Spleen (tissue), 11 donors: Measurements from ENCODE around the gene LCE6A. TPM values are rescaled to one million over a fixed set of nuclear protein-coding genes. Genes with fewer than 3 reads are reported as not detected.

Experiments
- DNase-seq: peaks from one replicate; pipeline ENCODE4 v3.0.0-alpha.2; 2020
- H3K27ac ChIP-seq, 8 donors: fragments of 200-600 bp; sonication (generic) in 7 of 8; 1 replicate in 4 of 8; 2 replicates in 4 of 8; pipeline versions ENCODE4 v1.5.0 to v1.8.0; 2016 to 2021; ENCODE audit warnings: inconsistent platforms in 4 of 8, mild to moderate bottlenecking in 4 of 8, moderate library complexity in 1 of 8
- H3K27me3 ChIP-seq, 7 donors: fragments of 200-600 bp; sonication (generic) in 6 of 7; replicated peaks in 1 of 7; 1 replicate in 4 of 7; 2 replicates in 3 of 7; pipeline versions ENCODE4 v1.5.0 to v1.8.0; 2016 to 2021; ENCODE audit warnings: inconsistent platforms in 3 of 7, mild to moderate bottlenecking in 1 of 7
- H3K36me3 ChIP-seq, 6 donors: fragments of 200-600 bp; sonication (generic) in 5 of 6; 1 replicate in 4 of 6; 2 replicates in 2 of 6; pipeline versions ENCODE4 v1.5.0 to v1.8.0; 2016 to 2021; ENCODE audit warnings: inconsistent platforms in 2 of 6
- H3K4me1 ChIP-seq, 6 donors: fragments of 200-600 bp; sonication (generic) in 5 of 6; 1 replicate in 3 of 6; 2 replicates in 3 of 6; pipeline versions ENCODE4 v1.5.0 to v1.8.0; 2016 to 2021; ENCODE audit warnings: inconsistent platforms in 3 of 6
- H3K4me3 ChIP-seq, 8 donors: fragments of 200-600 bp; sonication (generic) in 7 of 8; 1 replicate in 4 of 8; 2 replicates in 4 of 8; pipeline versions ENCODE4 v1.5.0 to v1.8.0; 2016 to 2021; ENCODE audit warnings: inconsistent platforms in 4 of 8, mild to moderate bottlenecking in 4 of 8, moderate library complexity in 2 of 8
- H3K9me3 ChIP-seq, 8 donors: fragments of 200-600 bp; sonication (generic) in 7 of 8; 1 replicate in 4 of 8; 2 replicates in 4 of 8; pipeline versions ENCODE4 v1.5.0 to v1.8.0; 2016 to 2021; ENCODE audit warnings: inconsistent platforms in 4 of 8
- CTCF ChIP-seq, 11 experiments: fragments of 200-600 bp in 7 of 11; fragments of 450-650 bp in 4 of 11; sonication (generic) in 4 of 11; IDR thresholded peaks in 8 of 11; conservative IDR thresholded peaks in 3 of 11; 1 replicate in 7 of 11; 2 replicates in 4 of 11; pipeline versions ENCODE4 v1.4.0 to v1.8.0; 2016 to 2021; ENCODE audit warnings: antibody characterized with exemption in 11 of 11, inconsistent platforms in 4 of 11, mild to moderate bottlenecking in 1 of 11
- POLR2A ChIP-seq, 3 donors: fragments of 450-650 bp; IDR thresholded peaks; one replicate each; pipeline ENCODE4 v1.5.1; 2017; ENCODE audit warnings: antibody characterized with exemption in 3 of 3, mild to moderate bottlenecking in 1 of 3
- POLR2AphosphoS5 ChIP-seq, 3 donors: sonication (generic); formaldehyde crosslinking; IDR thresholded peaks; one replicate each; pipeline ENCODE4 v1.5.1; 2017; ENCODE audit warnings: antibody characterized with exemption in 3 of 3
- WGBS, 5 donors: extraction: QIAGEN DNeasy Blood & Tissue Kit in 3 of 5; methylation state at CpG; one replicate each; pipeline versions ENCODE4 v1.1.5 to v1.1.7; 2013 to 2018; 5-methylcytosine and 5-hydroxymethylcytosine counted together
- intact Hi-C: fragments of 100-400 bp; cut with DNase I; formaldehyde crosslinking; loops from one replicate; pipeline ENCODE4 v1.15.0; 2023; ENCODE audit warnings: low total_unique reads
- polyA plus RNA-seq, 3 donors: library from polyadenylated mRNA; stranded (reverse); fragments of 200-250 nt; gene quantifications; one replicate each; pipeline ENCODE4 v1.2.1, GENCODE V29; 2013
- total RNA-seq, 7 donors: library from RNA; depleted of rRNA in 3 of 7; stranded (reverse); fragments of >200 nt in 3 of 7; fragmentation: NEBNext Ultra II Directional in 4 of 7; extraction: Animal tissue kit (Norgen Biotek cat#: 25700) in 4 of 7; gene quantifications; one replicate each; pipeline versions ENCODE4 v1.1.0 to v1.2.1, GENCODE V29; 2016 to 2021
- donor health status: healthy with polysubstance abuse.
- donor health status: DM: no; HTN: no; CAD: no; lungs with moderate emphysema.
- donor health status: DM: no; HTN: no; CAD: no.
- donor health status: Bipolar disorder and iron deficiency.
- donor health status: healthy.
- donor health status: DM: no; HTN: no; CAD: no.
- donor health status: DM: yes; HTN: yes; CAD: no.

Gene LCE6A
- total and polyA plus RNA-seq, 10 donors = not detected

- H3K27ac ChIP-seq = no peak overlapping the region
- no peak overlapping the region for H3K4me3 ChIP-seq
- H3K27me3 ChIP-seq = peaks cover 0 to 7% (median 0%) of the 10 kb centered on the region in 7 donors
- no peaks in the 10 kb centered on the region for H3K9me3 ChIP-seq
- intact Hi-C loops = no loop called here
- TF ChIP-seq POLR2AphosphoS5 (IDR thresholded peaks at IDR 0.05) (no peak), CTCF (IDR thresholded peaks at IDR 0.05 in 8 of 11, conservative IDR thresholded peaks at IDR 0.05 in 3 of 11) (no peak), POLR2A (IDR thresholded peaks at IDR 0.05) (no peak)
- 33 to 69% (median 52%) methylated on average over 2 of the region's 2 CpGs for WGBS, 5 donors
- no peaks in the 10 kb centered on the region for H3K36me3 ChIP-seq
- no peaks in the 10 kb centered on the region for H3K4me1 ChIP-seq
- no peak for DNase-seq
Measured at GRCh38 chr1:152855661-152856060, 13.0 kb downstream of the LCE6A start.

GRCh38 chr1:152858062-152858461 lies 15.4 kb downstream of the LCE6A start:
- Histone ChIP-seq H3K36me3 (no peaks in the 10 kb centered on the region), H3K9me3 (no peaks in the 10 kb centered on the region), H3K27me3 (peaks cover 0 to 7% (median 0%) of the 10 kb centered on the region in 7 donors), H3K4me1 (no peaks in the 10 kb centered on the region), H3K27ac (no peak overlapping the region), H3K4me3 (no peak overlapping the region)
- intact Hi-C loops = no loop called here
- 79 to 92% (median 86%) methylated on average over 1 of the region's 1 CpG for WGBS, 5 donors
- TF ChIP-seq POLR2AphosphoS5 (IDR thresholded peaks at IDR 0.05) = no peak
- TF ChIP-seq CTCF (IDR thresholded peaks at IDR 0.05 in 8 of 11, conservative IDR thresholded peaks at IDR 0.05 in 3 of 11) = no peak
- TF ChIP-seq POLR2A (IDR thresholded peaks at IDR 0.05) = no peak
- DNase-seq = no peak

GRCh38 chr1:152859696-152860095 lies 17.0 kb downstream of the LCE6A start, which contains the start of gene LCE7A:
Gene LCE7A, plus strand, starts transcription at chr1:152859996. Its CDS starts 702 bp downstream, at chr1:152860698.
- no peaks in the 10 kb centered on the region for H3K36me3 ChIP-seq
- H3K4me3 ChIP-seq = no peak within 1 kb of the TSS
- WGBS, 5 donors = 88 to 94% (median 89%) methylated on average over 3 of the region's 3 CpGs
- no peaks in the 10 kb centered on the region for H3K4me1 ChIP-seq
- intact Hi-C loops = no loop called here
- no peaks in the 10 kb centered on the region for H3K9me3 ChIP-seq
- no peak within 1 kb of the TSS for H3K27ac ChIP-seq
- DNase-seq = no peak
- peaks cover 0 to 7% (median 0%) of the 10 kb centered on the region in 7 donors for H3K27me3 ChIP-seq
- no peak for TF ChIP-seq POLR2A (IDR thresholded peaks at IDR 0.05)
- no peak for TF ChIP-seq CTCF (IDR thresholded peaks at IDR 0.05 in 8 of 11, conservative IDR thresholded peaks at IDR 0.05 in 3 of 11)
- TF ChIP-seq POLR2AphosphoS5 (IDR thresholded peaks at IDR 0.05) = no peak

GRCh38 chr1:152860129-152860528 lies 17.5 kb downstream of the LCE6A start:
- WGBS, 5 donors = 64 to 71% (median 68%) methylated on average over 3 of the region's 3 CpGs
- TF ChIP-seq CTCF (IDR thresholded peaks at IDR 0.05 in 8 of 11, conservative IDR thresholded peaks at IDR 0.05 in 3 of 11) (no peak), POLR2AphosphoS5 (IDR thresholded peaks at IDR 0.05) (no peak), POLR2A (IDR thresholded peaks at IDR 0.05) (no peak)
- Histone ChIP-seq H3K36me3 (no peaks in the 10 kb centered on the region), H3K4me3 (no peak overlapping the region), H3K27ac (no peak overlapping the region), H3K9me3 (no peaks in the 10 kb centered on the region), H3K27me3 (peaks cover 0 to 7% (median 0%) of the 10 kb centered on the region in 7 donors), H3K4me1 (no peaks in the 10 kb centered on the region)
- intact Hi-C loops = no loop called here
- DNase-seq = no peak
